Right lobe of liver (tissue), 4 donors: ENCODE measurements around the gene SDK1.

Source experiments
- CTCF ChIP-seq, 4 donors: fragments of 200-600 bp in 3 of 4; fragments of 450-650 bp in 1 of 4; IDR thresholded peaks; one replicate each; pipeline versions ENCODE4 v1.5.1 to v1.8.0; 2016 to 2022; ENCODE audit warnings: antibody characterized with exemption in 4 of 4, mild to moderate bottlenecking in 2 of 4
- POLR2A ChIP-seq: fragments of 450-650 bp; IDR thresholded peaks from one replicate; pipeline ENCODE4 v1.6.1; 2017; ENCODE audit warnings: antibody characterized with exemption, mild to moderate bottlenecking
- donor health status: DM: no; HTN: no; CAD: no.
- donor health status: DM: no; HTN: no; CAD: no.
- donor health status: DM: no; HTN: yes; CAD: no.

DNA sequence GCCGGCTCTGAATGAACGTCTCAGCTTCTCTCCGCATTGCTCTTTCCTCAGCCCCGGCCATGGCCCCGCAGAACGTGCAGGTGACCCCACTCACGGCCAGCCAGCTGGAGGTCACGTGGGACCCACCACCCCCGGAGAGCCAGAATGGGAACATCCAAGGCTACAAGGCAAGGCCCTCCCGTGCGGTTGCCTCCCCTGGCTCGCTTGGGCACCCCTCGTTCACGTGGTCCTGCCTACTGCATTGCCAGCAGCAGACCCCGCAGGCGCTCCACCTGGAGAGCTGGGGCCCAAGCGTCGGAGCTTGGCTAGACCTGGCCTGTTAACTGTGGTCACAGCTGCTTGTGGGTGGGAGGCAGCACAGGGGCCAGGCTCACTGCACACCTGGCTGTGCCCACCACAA lies 904.8 kb downstream of the SDK1 start:
- TF ChIP-seq CTCF (IDR thresholded peaks at IDR 0.05) (no peak), POLR2A (no peak)
